VCaP (cell line): ENCODE measurements around the gene DPM3.
"Not testable (repeated sequence)": the region's sequence is repeated elsewhere in the genome, so short reads cannot be mapped to it uniquely, and the experiment has no call there.

Source experiments
- H3K27ac ChIP-seq: fragments of 450-650 bp; 2 replicates; pipeline ENCODE4 v1.5.1; 2017
- CTCF ChIP-seq: fragments of 450-650 bp; conservative IDR thresholded peaks from 2 replicates; pipeline ENCODE4 v1.5.1; 2017; ENCODE audit warnings: mild to moderate bottlenecking, moderate library complexity

Gene DPM3

GRCh38 chr1:155139895-155140629, at the start of gene DPM3:
DPM3 (minus strand) TSS chr1:155140531; CDS start chr1:155140240, 291 bp downstream.
- no peak for TF ChIP-seq CTCF
- peak within 1 kb of the TSS; percentile 88 for H3K27ac ChIP-seq

GRCh38 chr1:155189926-155190325, 49.6 kb upstream of the DPM3 start:
- H3K27ac ChIP-seq: not testable (repeated sequence)

- H3K27ac ChIP-seq: no peak overlapping the region
- TF ChIP-seq CTCF: no peak
Observed at GRCh38 chr1:155188268-155188667, 47.9 kb upstream of the DPM3 start.

GRCh38 chr1:155187456-155187891, 47.1 kb upstream of the DPM3 start:
- H3K27ac ChIP-seq: no peak overlapping the region

GRCh38 chr1:155186794-155187455, 46.6 kb upstream of the DPM3 start:
- no peak for TF ChIP-seq CTCF
- H3K27ac ChIP-seq: no peak overlapping the region

More at GRCh38 chr1:155187456-155187891, 47.1 kb upstream of the DPM3 start:
- no peak for TF ChIP-seq CTCF

- H3K27ac ChIP-seq: no peak overlapping the region
- TF ChIP-seq CTCF: no peak
Observed at GRCh38 chr1:155186067-155186793, 45.9 kb upstream of the DPM3 start.

- no peak for TF ChIP-seq CTCF
- no peak overlapping the region for H3K27ac ChIP-seq
Observed at GRCh38 chr1:155185783-155186066, 45.4 kb upstream of the DPM3 start.
